HUES64 (cell line): ENCODE measurements around the gene NPTX1.

ENCODE experiments used
- H3K27ac ChIP-seq: 2 replicates; pipeline ENCODE4 v1.7.0; 2013; ENCODE audit warnings: low read depth, low read length, inconsistent platforms
- H3K27me3 ChIP-seq: 2 replicates; pipeline ENCODE4 v1.6.1; 2013; ENCODE audit warnings: mild to moderate bottlenecking, low read length; ENCODE audit not compliant: insufficient read depth
- H3K36me3 ChIP-seq: 2 replicates; pipeline ENCODE4 v1.6.1; 2013; ENCODE audit warnings: mild to moderate bottlenecking, low read length; ENCODE audit not compliant: insufficient read depth
- H3K4me1 ChIP-seq: 2 replicates; pipeline ENCODE4 v1.6.1; 2013; ENCODE audit warnings: mild to moderate bottlenecking, low read length, moderate library complexity; ENCODE audit not compliant: insufficient read depth
- H3K4me3 ChIP-seq: 2 replicates; pipeline ENCODE4 v1.5.1; 2013; ENCODE audit warnings: mild to moderate bottlenecking, low read length, moderate library complexity
- H3K9ac ChIP-seq: 2 replicates; pipeline ENCODE4 v1.6.1; 2013; ENCODE audit warnings: mild to moderate bottlenecking, low read depth, low read length
- H3K9me3 ChIP-seq: 2 replicates; pipeline ENCODE4 v1.6.1; 2013; ENCODE audit warnings: low read depth, low read length; ENCODE audit not compliant: insufficient read depth
- WGBS: fragments of 150-250, 120-280 bp; methylation state at CpG from one replicate; pipeline ENCODE4 v1.1.7; 2013; ENCODE audit warnings: missing lambda C conversion rate; 5-methylcytosine and 5-hydroxymethylcytosine counted together

The NPTX1 gene

DNA sequence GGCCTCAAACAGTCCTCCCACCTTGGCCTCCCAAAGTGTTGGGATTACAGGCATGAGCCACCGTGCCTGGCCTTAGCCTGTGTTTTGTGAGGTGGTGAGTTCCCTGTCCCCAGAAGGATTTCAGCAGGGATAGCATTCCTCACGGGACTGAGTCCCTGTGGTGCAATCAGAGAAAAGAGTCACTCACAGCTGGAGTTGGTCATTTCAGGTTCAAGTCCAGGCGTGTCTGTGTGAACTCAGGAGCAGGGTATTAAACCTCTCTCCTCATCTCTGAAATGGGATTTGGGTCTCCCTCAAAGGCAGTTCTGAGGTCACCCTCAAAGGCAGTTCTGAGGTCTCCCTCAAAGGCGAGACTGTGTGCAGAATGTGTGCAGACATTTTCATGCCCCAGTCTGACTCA is 28.6 kb downstream of the NPTX1 start:
- Histone ChIP-seq H3K4me3 (no peak overlapping the region), H3K27ac (no peak overlapping the region), H3K4me1 (no peaks in the 10 kb centered on the region), H3K27me3 (peaks cover 21% of the 10 kb centered on the region), H3K9me3 (no peaks in the 10 kb centered on the region), H3K36me3 (no peaks in the 10 kb centered on the region), H3K9ac (no peak overlapping the region)
- WGBS: 84% methylated on average over 4 of the region's 4 CpGs

- Histone ChIP-seq H3K27ac (no peak overlapping the region), H3K9ac (no peak overlapping the region), H3K9me3 (no peaks in the 10 kb centered on the region), H3K4me3 (no peak overlapping the region), H3K27me3 (peaks cover 25% of the 10 kb centered on the region), H3K4me1 (no peaks in the 10 kb centered on the region), H3K36me3 (no peaks in the 10 kb centered on the region)
- WGBS: 76% methylated on average over 11 of the region's 12 CpGs
Measured at GRCh38 chr17:80446645-80447405, 29.6 kb downstream of the NPTX1 start.

- H3K4me1 ChIP-seq: 0 out of 2 replicates have a peak, but pooled peaks cover 2% of the 10 kb centered on the region
- H3K27ac ChIP-seq: no peak overlapping the region
- no peak overlapping the region for H3K9ac ChIP-seq
- no peaks in the 10 kb centered on the region for H3K9me3 ChIP-seq
- WGBS: 86% methylated on average over 10 of the region's 10 CpGs
- no peaks in the 10 kb centered on the region for H3K36me3 ChIP-seq
- peaks cover 29% of the 10 kb centered on the region for H3K27me3 ChIP-seq
- H3K4me3 ChIP-seq: no peak overlapping the region
Measured at GRCh38 chr17:80445726-80446110, 30.7 kb downstream of the NPTX1 start.

DNA sequence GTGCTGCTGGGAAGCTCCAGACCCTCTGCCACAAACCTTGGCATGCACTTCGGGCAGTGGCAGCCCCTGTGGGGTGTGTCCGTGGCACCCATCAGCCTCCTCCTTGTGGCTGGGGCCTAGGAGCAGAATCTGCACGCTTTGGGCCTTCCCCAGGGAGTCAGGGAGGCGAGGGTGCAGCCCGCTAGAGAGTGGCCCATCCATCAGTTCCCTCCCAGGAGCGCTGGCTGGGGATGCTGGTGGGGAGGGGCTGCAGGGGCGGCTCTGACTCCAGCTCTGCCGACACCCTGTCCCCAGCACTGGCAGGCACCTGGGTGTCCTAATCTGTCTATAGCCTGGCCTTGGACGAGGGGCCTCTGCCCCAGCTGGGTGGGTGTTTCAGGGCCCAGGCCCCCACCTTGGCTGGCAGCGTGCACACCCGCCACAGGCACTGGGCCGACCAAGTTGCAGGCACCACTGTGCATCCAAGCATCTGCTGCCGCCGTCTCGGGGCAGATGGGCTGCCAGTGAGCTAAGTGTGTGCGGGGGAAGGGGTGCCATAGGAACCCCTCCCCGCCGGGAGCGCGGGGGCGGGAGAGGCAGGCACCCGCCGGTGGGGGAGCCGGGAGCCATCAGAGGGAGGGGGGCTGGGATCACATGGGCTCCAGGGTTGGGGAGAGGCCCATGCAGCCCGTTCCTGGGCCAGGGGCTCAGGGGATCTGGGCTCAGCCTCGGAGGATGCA is 31.2 kb downstream of the NPTX1 start:
- H3K4me3 ChIP-seq: no peak overlapping the region
- no peaks in the 10 kb centered on the region for H3K36me3 ChIP-seq
- H3K27ac ChIP-seq: no peak overlapping the region
- no peak overlapping the region for H3K9ac ChIP-seq
- no peaks in the 10 kb centered on the region for H3K9me3 ChIP-seq
- H3K4me1 ChIP-seq: 0 out of 2 replicates have a peak, but pooled peaks cover 3% of the 10 kb centered on the region
- H3K27me3 ChIP-seq: peaks cover 29% of the 10 kb centered on the region
- 76% methylated on average over 26 of the region's 26 CpGs for WGBS

DNA sequence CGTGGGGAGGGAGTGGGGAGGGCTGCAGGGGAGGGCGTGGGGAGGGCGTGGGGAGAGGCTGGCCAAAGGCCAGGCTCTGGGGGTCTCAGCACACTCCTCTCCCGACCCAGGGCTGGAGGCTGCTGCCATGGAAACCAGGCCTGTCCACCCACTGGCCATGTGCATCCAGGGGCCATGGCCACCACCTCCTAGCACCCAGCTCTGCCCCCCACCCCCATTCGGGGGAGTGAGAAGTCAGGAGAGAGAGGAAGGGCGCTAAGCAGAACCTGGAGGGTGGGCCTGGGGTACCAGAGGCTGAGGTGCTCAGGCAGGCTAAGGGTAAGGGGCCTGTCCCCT is 31.8 kb downstream of the NPTX1 start:
- Histone ChIP-seq H3K4me3 (no peak overlapping the region), H3K36me3 (no peaks in the 10 kb centered on the region), H3K27me3 (peaks cover 29% of the 10 kb centered on the region), H3K9ac (no peak overlapping the region), H3K27ac (no peak overlapping the region), H3K9me3 (no peaks in the 10 kb centered on the region), H3K4me1 (0 out of 2 replicates have a peak, but pooled peaks cover 3% of the 10 kb centered on the region)
- 91% methylated on average over 3 of the region's 6 CpGs for WGBS

GRCh38 chr17:80443916-80444643 is 32.3 kb downstream of the NPTX1 start:
- H3K4me1 ChIP-seq: 0 out of 2 replicates have a peak, but pooled peaks cover 3% of the 10 kb centered on the region
- 14% methylated on average over 29 of the region's 31 CpGs for WGBS
- no peaks in the 10 kb centered on the region for H3K9me3 ChIP-seq
- H3K27ac ChIP-seq: no peak overlapping the region
- peak overlapping the region; percentile 33 for H3K4me3 ChIP-seq
- H3K9ac ChIP-seq: no peak overlapping the region
- peaks cover 29% of the 10 kb centered on the region for H3K27me3 ChIP-seq
- no peaks in the 10 kb centered on the region for H3K36me3 ChIP-seq

DNA sequence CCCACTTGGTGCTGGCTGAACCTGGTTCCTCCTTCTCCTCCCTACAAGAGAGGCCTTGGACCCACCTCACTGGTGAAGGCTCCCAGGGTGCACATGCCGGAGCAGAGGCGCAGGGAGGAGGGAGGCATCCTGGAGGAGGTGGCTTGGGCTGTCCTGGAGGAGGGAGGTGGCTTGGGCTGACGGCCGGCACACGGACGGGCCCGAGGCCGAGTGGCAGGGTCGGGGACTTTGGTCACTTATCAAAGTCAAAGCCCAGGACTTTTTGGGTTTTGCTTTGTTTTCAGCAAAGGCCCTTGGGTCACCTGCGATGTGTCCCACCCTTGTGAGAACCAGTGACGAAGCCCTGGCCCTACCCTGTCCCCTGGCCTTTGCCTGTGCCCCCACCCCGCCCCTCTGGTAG is 32.9 kb downstream of the NPTX1 start:
- H3K27ac ChIP-seq: no peak overlapping the region
- H3K36me3 ChIP-seq: no peaks in the 10 kb centered on the region
- H3K9ac ChIP-seq: no peak overlapping the region
- peaks cover 29% of the 10 kb centered on the region for H3K27me3 ChIP-seq
- 0 out of 2 replicates have a peak, but pooled peaks cover 3% of the 10 kb centered on the region for H3K4me1 ChIP-seq
- H3K4me3 ChIP-seq: no peak overlapping the region
- WGBS: 38% methylated on average over 12 of the region's 12 CpGs
- no peaks in the 10 kb centered on the region for H3K9me3 ChIP-seq

DNA sequence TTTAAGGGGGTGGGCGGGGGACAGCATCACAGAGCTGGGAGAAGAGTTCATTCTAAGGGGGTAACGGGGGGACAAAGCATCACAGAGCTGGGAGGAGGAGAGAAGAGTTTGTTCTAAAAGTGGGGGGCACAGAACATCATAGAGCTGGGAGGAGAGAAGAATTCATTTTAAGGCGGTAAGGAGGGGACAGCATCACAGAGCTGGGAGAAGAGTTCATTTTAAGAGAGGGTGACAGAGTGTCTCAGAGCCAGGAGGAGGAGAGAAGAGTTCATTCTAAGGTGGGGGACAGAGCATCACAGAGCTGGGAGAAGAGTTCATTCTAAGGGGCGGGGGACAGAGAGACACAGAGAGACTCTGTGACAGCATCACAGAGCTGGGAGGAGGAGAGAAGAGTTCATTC is 33.6 kb downstream of the NPTX1 start:
- Histone ChIP-seq H3K9ac (no peak overlapping the region), H3K36me3 (no peaks in the 10 kb centered on the region), H3K4me1 (0 out of 2 replicates have a peak, but pooled peaks cover 3% of the 10 kb centered on the region), H3K27me3 (peaks cover 29% of the 10 kb centered on the region), H3K4me3 (no peak overlapping the region), H3K9me3 (no peaks in the 10 kb centered on the region), H3K27ac (no peak overlapping the region)
- 83% methylated on average over 3 of the region's 4 CpGs for WGBS

- H3K4me1 ChIP-seq: 0 out of 2 replicates have a peak, but pooled peaks cover 3% of the 10 kb centered on the region
- peaks cover 29% of the 10 kb centered on the region for H3K27me3 ChIP-seq
- H3K4me3 ChIP-seq: no peak overlapping the region
- 77% methylated on average over 12 of the region's 12 CpGs for WGBS
- H3K27ac ChIP-seq: no peak overlapping the region
- H3K9ac ChIP-seq: no peak overlapping the region
- no peaks in the 10 kb centered on the region for H3K36me3 ChIP-seq
- no peaks in the 10 kb centered on the region for H3K9me3 ChIP-seq
Measured at GRCh38 chr17:80442323-80442659, 34.1 kb downstream of the NPTX1 start.

DNA sequence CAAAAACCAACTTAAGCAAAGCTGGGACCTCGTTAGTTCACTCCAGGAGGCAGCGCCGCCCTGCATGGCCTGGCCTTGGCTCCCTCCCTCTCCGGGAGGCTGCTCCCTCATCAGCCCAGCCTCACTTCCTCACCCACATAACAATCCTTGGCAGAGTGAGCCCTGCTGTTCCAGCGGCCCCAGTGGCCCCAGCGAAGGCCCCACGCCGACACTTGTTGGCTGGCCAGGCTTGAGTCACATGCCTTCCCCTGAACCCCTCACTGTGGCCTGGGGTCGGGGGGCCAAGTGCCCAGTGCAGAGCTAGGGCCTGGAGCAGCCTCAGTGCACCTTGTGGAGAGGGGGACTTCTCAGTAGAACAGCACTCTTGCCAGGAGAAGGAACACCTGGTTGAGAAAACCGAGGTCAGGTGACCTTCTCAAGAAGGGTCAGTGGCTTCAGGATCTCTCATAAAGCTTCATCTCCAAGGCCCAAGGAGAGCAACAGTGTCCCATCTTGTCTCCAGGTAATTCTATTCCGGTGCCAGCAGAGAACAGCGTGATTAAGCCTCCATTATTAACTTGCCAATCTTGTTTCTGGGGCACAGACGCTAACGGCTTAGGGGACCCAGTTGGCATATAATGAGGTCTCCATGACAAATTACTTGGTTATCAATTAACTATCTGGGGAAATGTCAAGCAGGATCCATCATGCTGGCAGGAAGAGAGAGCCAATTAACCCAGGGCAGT is 34.6 kb downstream of the NPTX1 start:
- 0 out of 2 replicates have a peak, but pooled peaks cover 3% of the 10 kb centered on the region for H3K4me1 ChIP-seq
- no peak overlapping the region for H3K27ac ChIP-seq

More for the DNA sequence above, 34.6 kb downstream of the NPTX1 start:
- Histone ChIP-seq H3K9me3 (no peaks in the 10 kb centered on the region), H3K4me3 (no peak overlapping the region), H3K36me3 (no peaks in the 10 kb centered on the region), H3K9ac (no peak overlapping the region), H3K27me3 (peaks cover 31% of the 10 kb centered on the region)
- 86% methylated on average over 14 of the region's 14 CpGs for WGBS
